HepG2 (cell line): ENCODE results near the gene DSTN. TPM values are rescaled to one million over a fixed set of nuclear protein-coding genes. Genes with fewer than 3 reads are reported as not detected.

Source experiments
- ATF1 ChIP-seq: IDR thresholded peaks from 2 replicates; pipeline ENCODE4 v1.6.1; 2016; ENCODE audit warnings: mild to moderate bottlenecking, control low read depth
- ETV5 ChIP-seq: IDR thresholded peaks from 2 replicates; pipeline ENCODE4 v1.6.1; 2018; ENCODE audit warnings: missing biosample characterization, missing genetic modification reagents, inconsistent platforms, borderline replicate concordance
- FOXK1 ChIP-seq: sonication (generic); formaldehyde crosslinking; IDR thresholded peaks from 2 replicates; pipeline ENCODE4 v1.4.0; 2020; ENCODE audit warnings: low read depth, missing genetic modification reagents, borderline replicate concordance
- IRF1 ChIP-seq: sonication (generic); formaldehyde crosslinking; IDR thresholded peaks from 2 replicates; pipeline ENCODE4 v1.4.0; 2020; ENCODE audit warnings: low read depth, mild to moderate bottlenecking, missing genetic modification reagents
- NCOA1 ChIP-seq: sonication (generic); formaldehyde crosslinking; IDR thresholded peaks from 2 replicates; pipeline ENCODE4 v1.9.0; 2021; ENCODE audit warnings: missing genetic modification reagents
- NFIC ChIP-seq: IDR thresholded peaks from 2 replicates; pipeline ENCODE4 v1.6.1; 2012; ENCODE audit warnings: mild to moderate bottlenecking, low read length, inconsistent platforms
- PCBP2 ChIP-seq: fragments of 200-400 bp; formaldehyde crosslinking; optimal IDR thresholded peaks from 2 replicates; pipeline ENCODE3; 2018; ENCODE audit warnings: low read length, low read depth; ENCODE audit not compliant: poor library complexity, severe bottlenecking
- PRDM4 ChIP-seq: sonication (generic); formaldehyde crosslinking; IDR thresholded peaks from 2 replicates; pipeline ENCODE4 v1.9.0; 2021; ENCODE audit warnings: missing genetic modification reagents, borderline replicate concordance
- RELA ChIP-seq: sonication (generic); formaldehyde crosslinking; IDR thresholded peaks from 2 replicates; pipeline ENCODE4 v1.4.0; 2020; ENCODE audit warnings: missing genetic modification reagents
- SCMH1 ChIP-seq: sonication (generic); formaldehyde crosslinking; IDR thresholded peaks from 2 replicates; pipeline ENCODE4 v1.9.0; 2021; ENCODE audit warnings: missing genetic modification reagents, mild to moderate bottlenecking, borderline replicate concordance
- SETDB1 ChIP-seq: sonication (generic); formaldehyde crosslinking; IDR thresholded peaks from 2 replicates; pipeline ENCODE4 v1.5.1; 2020; ENCODE audit warnings: missing genetic modification reagents, mild to moderate bottlenecking, borderline replicate concordance
- SIN3B ChIP-seq: fragments of 150-350 bp; IDR thresholded peaks from 2 replicates; pipeline ENCODE4 v1.6.1; 2014; ENCODE audit warnings: low read length
- SMARCC2 ChIP-seq: fragments of 450-650 bp; IDR thresholded peaks from 2 replicates; pipeline ENCODE4 v1.6.1; 2017; ENCODE audit warnings: antibody characterized with exemption, mild to moderate bottlenecking
- SRY ChIP-seq: sonication (generic); formaldehyde crosslinking; IDR thresholded peaks from 2 replicates; pipeline ENCODE4 v1.8.0; 2022; ENCODE audit warnings: mild to moderate bottlenecking, missing genetic modification reagents
- ZIK1 ChIP-seq: sonication (generic); formaldehyde crosslinking; IDR thresholded peaks from 2 replicates; pipeline ENCODE4 v1.5.0; 2020; ENCODE audit warnings: mild to moderate bottlenecking, low read depth, missing genetic modification reagents, borderline replicate concordance
- ZMAT3 ChIP-seq: sonication (generic); formaldehyde crosslinking; conservative IDR thresholded peaks from 2 replicates; pipeline ENCODE4 v1.7.0; 2021; ENCODE audit warnings: missing genetic modification reagents
- ZNF12 ChIP-seq: sonication (generic); formaldehyde crosslinking; IDR thresholded peaks from 2 replicates; pipeline ENCODE4 v1.5.0; 2020; ENCODE audit warnings: missing genetic modification reagents
- ZNF350 ChIP-seq: sonication (generic); formaldehyde crosslinking; IDR thresholded peaks from 2 replicates; pipeline ENCODE4 v1.4.0; 2020; ENCODE audit warnings: mild to moderate bottlenecking, low read depth, missing genetic modification reagents, borderline replicate concordance
- ZNF556 ChIP-seq: sonication (generic); formaldehyde crosslinking; IDR thresholded peaks from 2 replicates; pipeline ENCODE4 v1.4.0; 2020; ENCODE audit warnings: mild to moderate bottlenecking, missing genetic modification reagents, borderline replicate concordance
- ZNF766 ChIP-seq: sonication (generic); formaldehyde crosslinking; IDR thresholded peaks from 2 replicates; pipeline ENCODE4 v1.5.0; 2020; ENCODE audit warnings: missing genetic modification reagents, borderline replicate concordance
- ZNF878 ChIP-seq: sonication (generic); formaldehyde crosslinking; IDR thresholded peaks from 2 replicates; pipeline ENCODE4 v1.8.1; 2023; ENCODE audit warnings: mild to moderate bottlenecking, missing genetic modification reagents, moderate library complexity
- polyA plus RNA-seq, 8 experiments: library from polyadenylated mRNA; depleted of rRNA in 3 of 8; stranded (reverse) in 7 of 8; unstranded in 1 of 8; fragments of >200 nt; fragmentation: Illumina TruSeq in 4 of 8; extraction: Trizol in 4 of 8; gene quantifications; 2 replicates each; pipeline versions ENCODE4 v1.2.1 to v1.2.3, GENCODE V29; 2011 to 2016; ENCODE audit warnings: low read depth in 4 of 8, missing spikeins in 1 of 8, mixed read lengths in 1 of 8; ENCODE audit not compliant: insufficient read depth in 1 of 8
- total RNA-seq, 5 experiments: library from RNA; depleted of rRNA; stranded (reverse); fragments of >200 nt; fragmentation: Illumina TruSeq; extraction: Trizol; gene quantifications; 2 replicates each; pipeline ENCODE4 v1.2.3, GENCODE V29; 2016; ENCODE audit warnings: low read depth in 1 of 5
- TF ChIP-seq, protein P1 (sequence below): sonication (generic); formaldehyde crosslinking; conservative IDR thresholded peaks from 2 replicates; pipeline ENCODE4 v1.4.0; 2020; ENCODE audit warnings: missing genetic modification reagents

The DSTN gene
- total and polyA plus RNA-seq, 2 of the 13 experiments (the other 11 are each of a cell fraction or from before 2014, with no cell fraction given) = 27.6 to 106 TPM

- TF ChIP-seq ZIK1 (CRISPR knock-in tag) (peak; percentile 28; the same call in 1 of the 2 replicates), ZNF556 (no peak), PCBP2 (no peak), SIN3B (no peak), SRY (CRISPR knock-in tag) (no peak), FOXK1 (CRISPR knock-in tag) (no peak), ZNF878 (CRISPR knock-in tag) (no peak), RELA (CRISPR knock-in tag) (0 out of 2 replicates have a peak, but pooled peaks have one; percentile 25), SETDB1 (CRISPR knock-in tag) (no peak), IRF1 (no peak), ETV5 (CRISPR knock-in tag) (no peak; the same call in 1 of the 2 replicates), SMARCC2 (no peak), SCMH1 (CRISPR knock-in tag) (no peak), NFIC (no peak), ZNF12 (CRISPR knock-in tag) (no peak), PRDM4 (CRISPR knock-in tag) (no peak), ATF1 (CRISPR knock-in tag) (no peak), ZNF350 (CRISPR knock-in tag) (no peak), ZMAT3 (CRISPR knock-in tag) (no peak), ZNF766 (CRISPR knock-in tag) (no peak), NCOA1 (CRISPR knock-in tag) (0 out of 2 replicates have a peak, but pooled peaks have one; percentile 34)
- TF ChIP-seq, protein P1, sequence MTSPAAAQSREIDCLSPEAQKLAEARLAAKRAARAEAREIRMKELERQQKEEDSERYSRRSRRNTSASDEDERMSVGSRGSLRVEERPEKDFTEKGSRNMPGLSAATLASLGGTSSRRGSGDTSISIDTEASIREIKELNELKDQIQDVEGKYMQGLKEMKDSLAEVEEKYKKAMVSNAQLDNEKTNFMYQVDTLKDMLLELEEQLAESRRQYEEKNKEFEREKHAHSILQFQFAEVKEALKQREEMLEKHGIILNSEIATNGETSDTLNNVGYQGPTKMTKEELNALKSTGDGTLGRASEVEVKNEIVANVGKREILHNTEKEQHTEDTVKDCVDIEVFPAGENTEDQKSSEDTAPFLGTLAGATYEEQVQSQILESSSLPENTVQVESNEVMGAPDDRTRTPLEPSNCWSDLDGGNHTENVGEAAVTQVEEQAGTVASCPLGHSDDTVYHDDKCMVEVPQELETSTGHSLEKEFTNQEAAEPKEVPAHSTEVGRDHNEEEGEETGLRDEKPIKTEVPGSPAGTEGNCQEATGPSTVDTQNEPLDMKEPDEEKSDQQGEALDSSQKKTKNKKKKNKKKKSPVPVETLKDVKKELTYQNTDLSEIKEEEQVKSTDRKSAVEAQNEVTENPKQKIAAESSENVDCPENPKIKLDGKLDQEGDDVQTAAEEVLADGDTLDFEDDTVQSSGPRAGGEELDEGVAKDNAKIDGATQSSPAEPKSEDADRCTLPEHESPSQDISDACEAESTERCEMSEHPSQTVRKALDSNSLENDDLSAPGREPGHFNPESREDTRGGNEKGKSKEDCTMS (CRISPR knock-in tag) = no peak
Observed at GRCh38 chr20:17611540-17612286, 41.8 kb downstream of the DSTN start (continued).
